Measurements from ENCODE around the gene DTX2. TPM values are rescaled to one million over a fixed set of nuclear protein-coding genes. Genes with fewer than 3 reads are reported as not detected.
"Not testable (repeated sequence)": the region's sequence is repeated elsewhere in the genome, so short reads cannot be mapped to it uniquely, and the experiment has no call there.

Gene DTX2
- total and polyA plus RNA-seq, 4 donors, result 4.5 to 9.5 (median 6.0) TPM

DNA sequence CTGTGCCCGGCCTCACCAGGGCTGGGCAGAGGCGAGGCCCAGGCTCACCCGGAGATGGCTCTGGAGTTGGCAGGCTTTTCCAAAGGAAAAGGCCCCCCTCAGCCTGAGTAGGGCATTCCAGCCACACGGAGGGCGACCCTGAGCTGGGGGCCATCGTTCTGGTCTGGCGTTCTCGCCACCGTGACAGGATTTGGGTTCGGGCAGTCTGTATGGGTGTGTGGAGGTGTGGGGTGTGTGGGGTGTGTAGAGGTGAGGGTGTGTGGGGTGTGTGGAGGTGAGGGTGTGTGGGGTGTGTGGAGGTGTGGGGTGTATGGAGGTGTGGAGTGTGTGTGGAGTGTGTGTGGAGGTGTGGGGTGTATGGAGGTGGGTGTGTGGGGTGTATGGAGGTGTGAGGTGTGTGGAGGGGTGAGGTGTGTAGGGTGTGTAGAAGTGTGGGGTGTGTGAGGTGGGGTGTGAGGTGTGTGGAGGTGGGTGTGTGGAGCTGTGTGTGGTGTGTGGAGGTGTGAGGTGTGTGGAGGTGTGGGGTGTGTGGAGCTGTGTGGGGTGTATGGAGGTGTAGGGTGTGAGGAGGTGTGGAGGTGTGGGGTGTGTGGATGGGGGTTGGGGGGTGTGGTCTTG lies 37.2 kb downstream of the DTX2 start:
- H3K4me3 ChIP-seq (ENCODE audit: low read depth in 1 of 3, low read length in 3 of 3); H3K27ac ChIP-seq (ENCODE audit: low read depth in 1 of 2, low read length in 2 of 2); H3K36me3 ChIP-seq (ENCODE audit: control insufficient read depth in 4 of 4, insufficient read depth in 3 of 4, low read depth in 1 of 4, low read length in 3 of 4); H3K9ac ChIP-seq (ENCODE audit: low read depth in 1 of 2, low read length in 2 of 2); H3K9me3 ChIP-seq (ENCODE audit: control insufficient read depth in 4 of 4, low read length in 3 of 4); H3K4me1 ChIP-seq (ENCODE audit: control insufficient read depth in 4 of 4, insufficient read depth in 4 of 4, low read length in 3 of 4); DNase-seq (ENCODE audit: low spot score); H3K27me3 ChIP-seq (ENCODE audit: control insufficient read depth in 4 of 4, insufficient read depth in 4 of 4, low read length in 3 of 4): not testable (repeated sequence)
- WGBS, result 97% methylated on average over 7 of the region's 10 CpGs

DNA sequence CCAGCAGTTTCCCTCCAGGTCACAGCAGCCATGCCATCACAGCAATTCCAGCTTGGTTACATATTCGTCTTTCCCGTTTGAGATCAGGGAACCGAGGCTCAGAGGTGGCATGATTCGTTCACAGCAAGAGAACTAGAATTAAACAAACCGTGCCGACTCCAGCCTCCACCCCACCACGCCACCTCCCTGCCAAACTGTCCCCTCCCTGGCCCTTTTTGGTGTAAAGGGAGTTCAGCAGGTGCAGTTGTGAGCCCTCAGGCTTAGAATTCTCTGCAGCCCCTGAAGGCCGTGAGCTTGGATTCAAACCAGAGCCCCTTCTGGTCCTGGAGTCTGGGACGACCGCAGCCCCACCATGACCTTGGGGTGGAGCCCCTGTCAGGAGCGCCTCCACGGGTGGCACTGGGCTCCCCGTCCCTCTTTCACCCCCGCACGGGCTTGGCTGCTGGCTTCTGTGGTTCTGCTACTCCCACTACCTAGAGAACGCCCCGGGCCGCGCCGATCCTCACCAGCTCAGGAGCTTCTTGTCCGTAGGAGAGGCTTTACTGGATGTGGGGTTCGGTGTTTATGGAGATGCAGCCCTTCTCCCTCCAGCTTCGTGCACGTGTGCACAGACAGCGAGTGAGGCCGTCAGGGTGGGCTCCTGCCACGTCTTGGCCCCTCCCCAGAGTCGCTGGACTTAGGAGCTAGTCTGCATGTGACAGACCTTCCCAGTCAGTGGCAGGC lies 37.9 kb downstream of the DTX2 start:
- H3K9ac ChIP-seq (ENCODE audit: low read depth in 1 of 2, low read length in 2 of 2); H3K9me3 ChIP-seq (ENCODE audit: control insufficient read depth in 4 of 4, low read length in 3 of 4); H3K4me1 ChIP-seq (ENCODE audit: control insufficient read depth in 4 of 4, insufficient read depth in 4 of 4, low read length in 3 of 4); H3K27me3 ChIP-seq (ENCODE audit: control insufficient read depth in 4 of 4, insufficient read depth in 4 of 4, low read length in 3 of 4); H3K27ac ChIP-seq (ENCODE audit: low read depth in 1 of 2, low read length in 2 of 2); H3K4me3 ChIP-seq (ENCODE audit: low read depth in 1 of 3, low read length in 3 of 3); H3K36me3 ChIP-seq (ENCODE audit: control insufficient read depth in 4 of 4, insufficient read depth in 3 of 4, low read depth in 1 of 4, low read length in 3 of 4); DNase-seq (ENCODE audit: low spot score): not testable (repeated sequence)
- WGBS, result 87% methylated on average over 16 of the region's 28 CpGs

DNA sequence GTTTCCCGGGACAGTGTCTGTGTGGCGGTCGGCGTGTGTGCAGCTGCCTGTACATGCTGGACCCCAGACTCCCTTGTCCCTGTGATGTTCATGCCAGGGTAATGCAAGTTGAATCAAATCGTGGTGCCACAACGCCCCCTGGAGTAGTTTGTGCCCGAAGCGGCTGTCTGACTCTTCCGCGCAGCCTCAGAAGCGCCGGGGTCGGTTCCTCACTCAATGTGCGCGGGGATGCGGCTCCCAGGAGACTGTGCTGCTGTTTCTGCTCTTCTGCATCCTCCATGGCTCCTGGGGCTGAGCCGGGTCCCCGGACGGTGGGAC lies 38.4 kb downstream of the DTX2 start:
- H3K27me3 ChIP-seq (ENCODE audit: control insufficient read depth in 4 of 4, insufficient read depth in 4 of 4, low read length in 3 of 4); H3K4me3 ChIP-seq (ENCODE audit: low read depth in 1 of 3, low read length in 3 of 3); H3K4me1 ChIP-seq (ENCODE audit: control insufficient read depth in 4 of 4, insufficient read depth in 4 of 4, low read length in 3 of 4); DNase-seq (ENCODE audit: low spot score); H3K36me3 ChIP-seq (ENCODE audit: control insufficient read depth in 4 of 4, insufficient read depth in 3 of 4, low read depth in 1 of 4, low read length in 3 of 4); H3K9me3 ChIP-seq (ENCODE audit: control insufficient read depth in 4 of 4, low read length in 3 of 4); H3K27ac ChIP-seq (ENCODE audit: low read depth in 1 of 2, low read length in 2 of 2); H3K9ac ChIP-seq (ENCODE audit: low read depth in 1 of 2, low read length in 2 of 2): not testable (repeated sequence)
- 81% methylated on average over 5 of the region's 19 CpGs for WGBS

DNA sequence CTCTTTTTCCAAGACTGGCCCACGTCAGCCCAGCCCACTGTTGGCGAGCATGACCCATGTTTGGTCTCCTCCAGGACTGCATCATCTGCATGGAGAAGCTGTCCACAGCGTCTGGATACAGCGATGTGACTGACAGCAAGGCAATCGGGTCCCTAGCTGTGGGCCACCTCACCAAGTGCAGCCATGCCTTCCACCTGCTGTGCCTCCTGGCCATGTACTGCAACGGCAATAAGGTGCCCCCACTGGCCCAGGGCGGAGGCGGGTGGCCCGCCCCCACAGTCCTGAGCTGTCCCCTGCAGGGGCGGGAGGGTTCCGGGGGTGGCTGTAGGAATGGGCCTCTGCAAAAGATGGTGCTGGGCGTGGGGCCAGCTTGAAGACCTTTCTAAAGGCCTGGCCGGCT lies 40.7 kb downstream of the DTX2 start:
- H3K9me3 ChIP-seq (ENCODE audit: control insufficient read depth in 4 of 4, low read length in 3 of 4); H3K4me1 ChIP-seq (ENCODE audit: control insufficient read depth in 4 of 4, insufficient read depth in 4 of 4, low read length in 3 of 4); H3K9ac ChIP-seq (ENCODE audit: low read depth in 1 of 2, low read length in 2 of 2); H3K27ac ChIP-seq (ENCODE audit: low read depth in 1 of 2, low read length in 2 of 2); H3K4me3 ChIP-seq (ENCODE audit: low read depth in 1 of 3, low read length in 3 of 3); H3K27me3 ChIP-seq (ENCODE audit: control insufficient read depth in 4 of 4, insufficient read depth in 4 of 4, low read length in 3 of 4); DNase-seq (ENCODE audit: low spot score): not testable (repeated sequence)
- H3K36me3 ChIP-seq (ENCODE audit: control insufficient read depth in 4 of 4, insufficient read depth in 3 of 4, low read depth in 1 of 4, low read length in 3 of 4), result peaks cover 3 to 17% (median 7%) of the 10 kb centered on the region in 4 donors
- WGBS, result 85% methylated on average over 13 of the region's 13 CpGs

- H3K27ac ChIP-seq (ENCODE audit: low read depth in 1 of 2, low read length in 2 of 2); H3K27me3 ChIP-seq (ENCODE audit: control insufficient read depth in 4 of 4, insufficient read depth in 4 of 4, low read length in 3 of 4); H3K9me3 ChIP-seq (ENCODE audit: control insufficient read depth in 4 of 4, low read length in 3 of 4); H3K9ac ChIP-seq (ENCODE audit: low read depth in 1 of 2, low read length in 2 of 2); DNase-seq (ENCODE audit: low spot score); H3K4me1 ChIP-seq (ENCODE audit: control insufficient read depth in 4 of 4, insufficient read depth in 4 of 4, low read length in 3 of 4); H3K4me3 ChIP-seq (ENCODE audit: low read depth in 1 of 3, low read length in 3 of 3): not testable (repeated sequence)
- WGBS, result 96% methylated on average over 16 of the region's 16 CpGs
- peaks cover 3 to 17% (median 7%) of the 10 kb centered on the region in 4 donors for H3K36me3 ChIP-seq (ENCODE audit: control insufficient read depth in 4 of 4, insufficient read depth in 3 of 4, low read depth in 1 of 4, low read length in 3 of 4)
These were observed 41.3 kb downstream of the DTX2 start for GRCh38 chr7:76502836-76503235.

DNA sequence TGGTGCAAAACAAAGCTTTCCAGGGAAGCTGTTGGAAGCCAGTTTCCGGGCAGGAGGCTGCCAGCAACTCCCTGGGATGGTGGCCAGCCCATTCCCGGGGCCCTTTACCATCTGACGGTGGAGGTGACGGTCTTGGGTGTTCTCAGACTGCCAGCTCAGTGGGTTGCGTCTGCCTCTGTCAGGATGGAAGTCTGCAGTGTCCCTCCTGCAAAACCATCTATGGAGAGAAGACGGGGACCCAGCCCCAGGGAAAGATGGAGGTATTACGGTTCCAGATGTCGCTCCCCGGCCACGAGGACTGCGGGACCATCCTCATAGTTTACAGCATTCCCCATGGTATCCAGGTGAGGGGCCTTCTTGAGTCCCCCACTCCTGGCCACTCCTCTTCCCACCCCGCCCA lies 41.7 kb downstream of the DTX2 start:
- H3K9me3 ChIP-seq (ENCODE audit: control insufficient read depth in 4 of 4, low read length in 3 of 4); DNase-seq (ENCODE audit: low spot score); H3K4me3 ChIP-seq (ENCODE audit: low read depth in 1 of 3, low read length in 3 of 3); H3K9ac ChIP-seq (ENCODE audit: low read depth in 1 of 2, low read length in 2 of 2); H3K27me3 ChIP-seq (ENCODE audit: control insufficient read depth in 4 of 4, insufficient read depth in 4 of 4, low read length in 3 of 4); H3K27ac ChIP-seq (ENCODE audit: low read depth in 1 of 2, low read length in 2 of 2); H3K4me1 ChIP-seq (ENCODE audit: control insufficient read depth in 4 of 4, insufficient read depth in 4 of 4, low read length in 3 of 4): not testable (repeated sequence)
- 95% methylated on average over 12 of the region's 12 CpGs for WGBS
- peaks cover 3 to 17% (median 7%) of the 10 kb centered on the region in 4 donors for H3K36me3 ChIP-seq (ENCODE audit: control insufficient read depth in 4 of 4, insufficient read depth in 3 of 4, low read depth in 1 of 4, low read length in 3 of 4)

DNA sequence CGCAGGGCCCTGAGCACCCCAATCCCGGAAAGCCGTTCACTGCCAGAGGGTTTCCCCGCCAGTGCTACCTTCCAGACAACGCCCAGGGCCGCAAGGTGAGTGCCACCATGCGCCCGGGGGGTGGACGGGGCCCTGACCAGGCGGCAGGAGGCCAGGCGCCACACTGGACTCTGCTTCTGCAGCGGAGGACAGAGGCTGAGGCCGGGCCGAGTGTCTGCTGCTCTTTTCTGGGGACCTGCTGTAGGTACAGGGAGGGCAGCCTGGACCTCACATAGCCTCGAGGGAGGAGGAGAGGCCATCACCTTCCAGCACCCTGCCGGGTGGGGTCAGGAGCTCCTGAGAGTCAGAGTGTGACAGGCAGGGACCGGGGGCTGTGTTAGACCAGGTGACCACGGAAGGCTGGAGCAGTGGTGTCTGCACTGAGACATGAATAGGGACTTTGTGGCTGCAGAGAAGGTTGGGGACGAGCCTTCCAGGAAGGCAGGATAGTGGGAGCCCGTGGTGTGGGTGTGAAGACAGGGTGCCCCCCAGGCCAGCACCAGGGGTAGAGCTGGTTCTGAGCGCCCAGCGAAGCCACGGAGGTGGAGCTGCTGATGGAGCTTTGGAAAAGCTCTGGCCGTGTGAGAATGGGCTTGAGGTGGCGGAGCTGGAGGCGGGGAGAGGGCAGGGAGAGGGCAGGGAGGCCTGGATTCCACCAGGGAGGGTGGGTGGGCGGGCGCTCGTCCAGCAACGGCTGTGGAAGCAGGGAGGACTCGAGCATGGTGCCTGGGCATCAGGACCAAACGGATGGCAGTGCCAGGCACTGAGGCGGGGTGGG lies 43.0 kb downstream of the DTX2 start:
- not testable (repeated sequence) for DNase-seq (ENCODE audit: low spot score)

More for the DNA sequence above, 43.0 kb downstream of the DTX2 start:
- H3K4me1 ChIP-seq (ENCODE audit: control insufficient read depth in 4 of 4, insufficient read depth in 4 of 4, low read length in 3 of 4); H3K27me3 ChIP-seq (ENCODE audit: control insufficient read depth in 4 of 4, insufficient read depth in 4 of 4, low read length in 3 of 4); H3K9ac ChIP-seq (ENCODE audit: low read depth in 1 of 2, low read length in 2 of 2); H3K4me3 ChIP-seq (ENCODE audit: low read depth in 1 of 3, low read length in 3 of 3); H3K27ac ChIP-seq (ENCODE audit: low read depth in 1 of 2, low read length in 2 of 2); H3K9me3 ChIP-seq (ENCODE audit: control insufficient read depth in 4 of 4, low read length in 3 of 4): not testable (repeated sequence)
- 91% methylated on average over 23 of the region's 33 CpGs for WGBS
- H3K36me3 ChIP-seq (ENCODE audit: control insufficient read depth in 4 of 4, insufficient read depth in 3 of 4, low read depth in 1 of 4, low read length in 3 of 4), result peaks cover 3 to 17% (median 7%) of the 10 kb centered on the region in 4 donors

Data from liver (tissue), 9 donors.